ENCODE measurements around the gene TNFRSF13B.
"Not testable (repeated sequence)": the region's sequence is repeated elsewhere in the genome, so short reads cannot be mapped to it uniquely, and the experiment has no call there.

Gene TNFRSF13B

DNA sequence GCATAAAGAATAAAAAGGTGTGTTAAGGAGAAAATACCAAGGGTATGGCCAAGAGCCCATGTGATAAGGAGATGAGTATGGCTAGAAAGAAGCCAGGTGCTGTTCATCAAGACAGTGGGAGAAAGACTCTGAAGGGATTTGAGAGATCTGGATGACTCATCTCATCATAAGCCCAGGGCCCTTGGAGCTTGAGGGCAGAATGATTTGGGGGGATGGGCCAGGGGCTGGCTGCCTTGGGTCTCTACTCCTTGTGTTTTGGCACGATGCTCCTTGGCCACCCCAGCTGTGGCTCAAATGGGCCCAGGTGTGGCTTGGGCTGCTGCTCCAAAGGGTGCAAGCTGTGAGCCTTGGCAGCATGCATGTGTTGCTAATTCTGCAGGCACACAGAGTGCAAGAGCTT is 14.5 kb upstream of the TNFRSF13B start:
- no peak for DNase-seq

- DNase-seq: no peak
Observed at GRCh38 chr17:16981928-16982327, 10.0 kb upstream of the TNFRSF13B start.

DNA sequence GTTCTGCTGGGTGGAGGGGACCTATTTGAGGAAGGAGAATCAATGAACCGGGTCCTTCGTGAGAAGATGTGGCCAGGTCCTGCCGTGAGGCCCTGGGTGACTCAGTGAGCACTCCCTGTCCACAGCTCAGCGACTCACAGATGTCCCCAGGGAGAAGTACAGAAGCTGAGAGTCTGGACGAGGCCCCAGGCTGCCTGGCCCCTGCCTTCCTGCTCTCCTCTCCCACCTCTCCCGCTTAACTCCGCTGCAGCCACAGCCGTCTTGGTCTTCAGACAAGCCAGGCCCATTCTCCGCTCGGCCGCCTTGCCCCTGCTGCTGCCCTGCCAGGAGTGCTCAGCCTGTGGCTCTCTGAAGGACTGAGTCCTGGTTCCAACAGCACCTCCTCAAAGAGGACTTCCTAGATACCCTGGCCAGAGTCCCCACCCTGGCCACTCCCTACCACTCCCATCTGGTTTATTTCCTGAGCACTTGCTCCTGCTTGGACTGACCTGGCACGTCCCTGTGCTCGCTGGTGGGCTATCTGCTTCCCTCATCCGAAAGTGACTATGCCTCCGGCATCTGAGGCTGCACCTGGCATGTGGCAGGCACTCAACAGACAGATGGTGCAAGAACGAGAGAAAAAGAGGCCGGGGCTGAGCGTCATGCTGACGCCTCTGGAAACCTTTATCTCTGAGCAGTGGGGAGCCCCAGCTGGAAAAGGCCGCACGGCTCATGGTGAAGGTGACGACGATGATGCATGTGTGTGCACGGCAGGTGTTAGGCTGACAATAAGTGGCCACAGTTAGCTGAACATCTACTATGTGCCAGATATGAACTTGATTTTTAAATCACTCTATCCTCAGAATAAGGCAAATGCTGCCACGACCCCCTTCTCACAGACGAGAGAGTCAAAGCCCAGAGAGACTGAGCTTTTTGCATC is 9.2 kb upstream of the TNFRSF13B start:
- no peak for DNase-seq

GRCh38 chr17:16980061-16980460 is 8.1 kb upstream of the TNFRSF13B start:
- no peak for DNase-seq

GRCh38 chr17:16979237-16979823 is 7.4 kb upstream of the TNFRSF13B start:
- DNase-seq: not testable (repeated sequence)

GRCh38 chr17:16977932-16978331 is 6.0 kb upstream of the TNFRSF13B start:
- no peak for DNase-seq

DNA sequence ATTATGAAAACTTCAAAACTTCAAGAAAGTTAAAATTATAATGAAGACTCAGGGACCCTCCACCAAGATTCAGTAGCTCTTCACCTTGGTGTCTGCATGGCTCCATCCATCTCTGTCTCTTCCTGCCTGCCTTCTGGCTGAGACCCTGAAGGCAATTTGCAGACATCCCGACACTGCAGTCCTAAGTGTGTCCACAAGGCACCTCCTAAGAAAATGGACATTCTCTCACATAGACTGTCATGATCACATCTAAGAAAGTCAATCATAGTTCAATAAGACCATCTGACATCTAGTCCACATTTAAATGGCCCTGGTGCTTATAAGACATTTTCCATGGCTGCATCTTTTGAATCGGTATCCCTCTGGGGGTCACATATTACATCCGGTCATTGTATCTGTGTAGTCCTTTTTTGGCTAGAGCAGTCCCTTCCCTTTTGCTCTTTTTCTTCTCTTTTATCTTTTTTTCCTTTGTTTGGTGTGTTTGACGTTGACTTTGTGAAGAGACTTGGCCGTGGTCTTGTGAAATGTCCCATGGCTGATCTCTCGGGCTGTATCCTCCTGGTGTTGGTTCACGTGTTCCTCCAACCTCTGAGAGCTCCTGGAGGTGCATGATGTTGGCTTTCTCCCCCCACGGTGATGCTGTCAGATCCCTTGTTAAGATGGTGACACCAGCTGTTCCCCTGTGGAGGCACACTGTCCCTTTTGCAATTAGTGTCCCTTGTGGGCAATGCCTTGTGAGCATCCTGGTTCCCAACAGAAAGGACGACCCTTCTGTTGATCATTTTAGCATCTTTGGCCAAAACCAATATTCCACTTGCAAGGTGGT is 5.0 kb upstream of the TNFRSF13B start:
- DNase-seq: no peak

DNA sequence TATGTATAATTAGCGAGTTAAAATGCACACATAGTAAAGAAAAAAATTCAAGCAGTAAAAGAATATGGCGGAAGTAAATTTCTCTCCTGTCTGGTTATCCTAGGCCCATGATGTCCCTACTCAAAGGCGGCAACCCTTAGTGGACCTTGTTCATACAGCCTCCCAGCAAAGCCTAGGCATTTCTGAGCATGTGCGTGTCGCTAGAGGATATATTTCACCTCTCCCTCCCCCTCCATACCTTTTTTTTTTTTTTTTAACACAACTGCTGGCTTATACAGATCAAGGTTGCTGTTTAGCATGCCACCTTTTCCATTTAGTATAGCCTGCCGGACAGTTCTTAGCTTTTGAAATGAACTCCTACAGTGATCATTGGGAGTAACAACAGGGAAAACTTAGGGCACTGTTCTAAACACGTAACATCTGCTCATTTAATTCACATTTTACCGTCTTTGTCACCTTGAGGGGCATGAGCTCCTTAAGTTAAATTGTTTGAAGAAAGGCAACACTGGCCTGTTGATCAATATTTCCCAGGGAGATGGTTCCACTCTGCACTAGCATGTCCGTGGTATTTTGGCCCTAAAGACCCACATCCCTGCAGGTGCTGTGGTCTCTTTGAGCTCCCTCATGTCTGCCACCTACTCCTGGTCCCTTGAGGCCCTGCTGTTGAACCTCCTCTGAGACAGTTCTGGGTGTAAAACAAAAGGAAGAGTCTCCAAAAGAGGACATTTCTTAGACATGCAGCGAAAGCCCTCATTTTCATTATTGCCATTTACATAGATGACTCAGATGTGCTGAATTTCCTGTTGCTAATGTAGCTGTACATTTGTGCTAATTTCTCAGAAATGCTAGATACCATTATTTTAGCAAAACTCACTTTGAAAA is 4.1 kb upstream of the TNFRSF13B start:
- DNase-seq: no peak

GRCh38 chr17:16975277-16975651 is 3.3 kb upstream of the TNFRSF13B start:
- no peak for DNase-seq

DNA sequence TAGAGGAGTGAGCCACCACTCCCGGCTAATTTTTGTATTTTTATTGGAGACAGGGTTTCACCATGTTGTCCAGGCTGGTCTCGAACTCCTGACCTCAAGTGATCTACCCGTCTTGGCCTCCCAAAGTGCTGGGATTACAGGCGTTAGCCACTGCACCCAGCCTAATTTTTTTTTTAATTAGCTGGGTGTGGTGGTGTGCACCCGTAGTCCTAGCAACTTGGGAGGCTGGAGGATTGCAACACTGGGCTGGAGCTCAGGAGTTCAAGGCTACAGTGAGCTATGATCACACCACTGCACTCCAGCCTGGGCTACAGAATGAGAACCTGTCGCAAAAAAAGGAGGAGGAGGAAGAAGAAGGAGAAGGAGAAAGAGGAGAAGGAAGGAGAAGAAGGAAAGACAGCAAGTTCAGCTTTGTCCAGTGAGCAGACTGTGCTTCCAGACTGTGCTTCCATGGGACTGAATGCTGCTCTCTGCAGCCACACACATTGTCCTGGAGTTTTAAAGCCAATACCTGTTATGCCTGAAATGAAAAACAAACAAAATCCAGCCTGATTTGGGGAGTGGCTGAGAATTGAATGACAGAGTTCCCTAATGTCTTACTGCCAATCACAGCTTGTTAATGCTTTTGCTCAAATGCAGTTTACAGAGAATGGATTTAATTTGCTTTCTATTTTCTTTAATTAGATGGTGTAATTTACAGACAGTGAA is 2.8 kb upstream of the TNFRSF13B start:
- no peak for DNase-seq

- DNase-seq: no peak
Observed at GRCh38 chr17:16973760-16974540, 2.0 kb upstream of the TNFRSF13B start.

- DNase-seq: not testable (repeated sequence)
Observed at GRCh38 chr17:16973043-16973442, 1.1 kb upstream of the TNFRSF13B start.

GRCh38 chr17:16972346-16972745 is 428 bp upstream of the TNFRSF13B start:
- DNase-seq: no peak

- no peak for DNase-seq
Observed at GRCh38 chr17:16969931-16970906, 1.7 kb downstream of the TNFRSF13B start.

DNA sequence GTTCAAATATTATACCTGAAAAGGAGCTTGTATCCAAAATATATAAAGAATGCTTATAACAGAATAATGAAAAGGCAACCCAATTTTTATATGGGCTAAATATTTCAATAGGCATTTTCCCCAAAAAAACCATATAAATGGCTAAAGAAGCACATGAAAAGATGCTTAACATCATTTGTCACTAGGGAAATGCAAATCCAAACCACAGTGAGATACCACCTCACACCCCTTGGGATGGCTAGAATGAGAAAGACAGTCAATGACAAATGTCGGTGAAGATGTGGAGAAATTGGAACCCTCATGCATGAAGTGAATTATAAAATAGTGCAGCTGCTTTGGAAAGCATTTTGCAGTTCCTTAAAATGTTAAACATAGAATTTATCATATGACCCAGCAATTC is 3.1 kb downstream of the TNFRSF13B start:
- DNase-seq: no peak

DNA sequence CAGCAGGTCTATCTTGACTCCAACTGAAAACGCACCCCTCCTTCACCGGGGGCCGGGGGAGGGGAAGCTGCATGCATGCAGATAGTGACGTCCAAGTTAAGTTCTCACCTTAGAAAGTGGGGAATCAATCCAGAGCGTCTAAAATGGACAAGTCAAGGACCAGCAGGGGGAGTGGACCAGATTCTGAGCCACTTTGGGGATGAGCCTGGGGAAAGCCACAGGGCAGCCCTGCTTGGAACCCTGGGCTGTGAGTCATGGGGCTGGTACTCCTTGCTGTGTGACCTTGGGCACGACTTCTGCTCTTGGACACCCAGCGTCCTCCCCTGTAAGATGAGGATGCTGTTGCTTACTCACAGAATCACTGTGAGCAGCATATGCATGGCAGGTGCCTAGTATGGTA is 9.1 kb downstream of the TNFRSF13B start:
- no peak for DNase-seq

DNA sequence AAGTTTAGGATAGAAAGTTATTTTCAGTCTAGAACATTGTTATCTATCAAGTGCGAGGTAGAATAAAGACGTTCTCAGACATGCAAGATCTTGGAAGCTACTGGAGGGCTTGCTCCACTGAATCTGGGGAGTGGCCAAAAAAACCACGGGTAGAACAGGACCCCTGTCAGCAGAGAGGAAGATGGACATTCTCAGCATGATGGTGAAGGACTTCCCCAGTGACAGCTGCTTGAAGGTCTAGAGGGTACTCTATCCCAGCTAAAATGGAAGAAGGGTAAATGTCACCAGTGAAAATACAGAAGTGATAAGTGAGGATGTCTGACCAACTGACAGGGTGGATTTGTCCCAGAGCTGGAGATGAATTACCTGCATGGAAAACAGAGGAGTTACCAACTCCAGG is 10.1 kb downstream of the TNFRSF13B start:
- no peak for DNase-seq

DNA sequence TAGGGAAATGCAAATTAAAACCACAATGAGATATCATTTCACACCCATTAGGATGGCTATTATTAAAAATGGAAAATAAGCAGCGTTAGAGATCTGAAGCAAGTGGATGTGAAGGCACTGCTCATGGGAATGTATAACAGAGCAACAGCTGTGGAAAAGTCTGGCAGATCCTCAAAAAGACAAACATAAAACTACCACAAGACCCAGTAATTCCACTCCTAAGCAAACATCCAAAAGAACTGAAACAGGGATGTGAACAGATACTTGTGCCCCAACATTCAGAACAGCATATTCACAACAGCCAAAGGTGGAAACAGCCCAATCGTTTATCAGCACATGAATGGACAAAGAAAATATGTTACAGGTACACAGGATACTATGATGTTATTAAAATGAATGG is 10.9 kb downstream of the TNFRSF13B start:
- not testable (repeated sequence) for DNase-seq

- DNase-seq: not testable (repeated sequence)
Observed at GRCh38 chr17:16955011-16955410, 16.9 kb downstream of the TNFRSF13B start.

DNA sequence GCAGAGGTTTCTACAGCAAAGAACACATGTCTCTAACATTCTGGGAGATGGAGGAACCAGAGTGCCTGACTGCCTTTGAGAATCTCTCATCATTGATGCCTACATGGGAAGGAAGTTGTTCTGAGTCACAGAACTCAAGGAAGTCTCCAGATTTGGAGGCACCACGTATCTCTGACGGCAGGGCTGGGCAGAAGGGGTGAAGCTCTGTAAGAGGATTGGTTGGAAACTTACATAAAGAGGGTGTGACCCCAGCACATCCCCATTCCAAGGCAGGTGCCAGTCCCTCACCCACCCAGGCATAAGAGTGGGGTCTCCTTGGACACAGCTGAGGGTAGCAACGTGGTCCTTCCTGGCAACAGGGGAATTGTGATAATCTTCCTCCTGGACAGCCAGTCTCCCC is 17.4 kb downstream of the TNFRSF13B start:
- DNase-seq: no peak
